Spinal cord (tissue), 10 donors: ENCODE measurements around the gene HIF1AN. TPM values are rescaled to one million over a fixed set of nuclear protein-coding genes. Genes with fewer than 3 reads are reported as not detected.
A peak's percentile ranks its signal among the peaks of the same experiment; 100 is the strongest.

ENCODE experiments used
- DNase-seq, 6 donors: peaks; one replicate each; pipeline versions ENCODE4 v3.0.0 to v3.0.0-alpha.2; 2013 to 2015; ENCODE audit warnings: low spot score in 6 of 6, low read depth in 4 of 6
- H3K27ac ChIP-seq: one replicate; pipeline ENCODE4 v1.5.1; 2013; ENCODE audit warnings: low read depth, low read length, control low read depth
- H3K27me3 ChIP-seq: one replicate; pipeline ENCODE4 v1.6.1; 2013; ENCODE audit warnings: low read length; ENCODE audit not compliant: control insufficient read depth, insufficient read depth
- H3K36me3 ChIP-seq: one replicate; pipeline ENCODE4 v1.6.1; 2013; ENCODE audit warnings: low read length; ENCODE audit not compliant: control insufficient read depth, insufficient read depth
- H3K4me1 ChIP-seq: one replicate; pipeline ENCODE4 v1.6.1; 2013; ENCODE audit warnings: low read length; ENCODE audit not compliant: control insufficient read depth, insufficient read depth
- H3K4me3 ChIP-seq: one replicate; pipeline ENCODE4 v1.5.1; 2013; ENCODE audit warnings: low read depth, low read length, control low read depth
- H3K9me3 ChIP-seq: one replicate; pipeline ENCODE4 v1.6.1; 2013; ENCODE audit warnings: low read length; ENCODE audit not compliant: control insufficient read depth, insufficient read depth
- WGBS: methylation state at CpG from one replicate; pipeline ENCODE4 v1.1.5; 2013; ENCODE audit warnings: missing lambda C conversion rate; ENCODE audit not compliant: insufficient coverage; 5-methylcytosine and 5-hydroxymethylcytosine counted together
- polyA plus RNA-seq, 2 donors: library from polyadenylated mRNA; unstranded; fragments of 120-200 nt; gene quantifications; one replicate each; pipeline ENCODE4 v1.2.1, GENCODE V29; 2013; ENCODE audit not compliant: insufficient read length in 2 of 2
- total RNA-seq, 2 donors: library from RNA; depleted of rRNA in 1 of 2; stranded (reverse); fragments of 120-200 nt in 1 of 2; fragments of >200 nt in 1 of 2; gene quantifications; one replicate each; pipeline versions ENCODE4 v1.2.3 to v1.2.4, GENCODE V29; 2013 to 2014
- donor health status: healthy.

Gene HIF1AN
- total and polyA plus RNA-seq, 4 donors = 12.0 to 32.9 (median 22.8) TPM

DNA sequence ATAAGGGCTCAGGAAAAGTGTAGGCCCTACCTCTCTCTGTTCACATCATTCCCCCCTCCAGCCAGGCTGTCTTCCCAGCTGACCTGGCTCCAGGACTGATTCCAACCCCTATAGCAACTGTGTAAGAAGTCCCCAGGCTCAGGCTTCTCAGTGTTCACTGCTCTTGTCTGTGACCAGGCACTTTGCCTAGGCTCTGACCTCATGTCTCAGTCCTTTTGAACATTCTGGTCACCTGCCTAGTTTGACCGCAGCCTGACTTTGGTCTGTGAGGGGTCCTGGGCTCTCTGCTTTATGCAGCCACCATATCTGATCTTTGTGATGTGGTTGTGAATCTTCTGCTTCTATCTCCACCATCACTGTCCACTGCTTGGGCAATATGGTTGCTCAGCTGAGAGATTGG, 24.5 kb downstream of the HIF1AN start:
- no peaks in the 10 kb centered on the region for H3K9me3 ChIP-seq
- no peak overlapping the region for H3K27ac ChIP-seq
- H3K36me3 ChIP-seq = peaks cover 7% of the 10 kb centered on the region
- WGBS = no CpG with 5 or more reads among the region's 1 CpG
- H3K4me1 ChIP-seq = peaks cover 15% of the 10 kb centered on the region
- DNase-seq = no peak
- H3K4me3 ChIP-seq = no peak overlapping the region
- peaks cover 26% of the 10 kb centered on the region for H3K27me3 ChIP-seq

DNA sequence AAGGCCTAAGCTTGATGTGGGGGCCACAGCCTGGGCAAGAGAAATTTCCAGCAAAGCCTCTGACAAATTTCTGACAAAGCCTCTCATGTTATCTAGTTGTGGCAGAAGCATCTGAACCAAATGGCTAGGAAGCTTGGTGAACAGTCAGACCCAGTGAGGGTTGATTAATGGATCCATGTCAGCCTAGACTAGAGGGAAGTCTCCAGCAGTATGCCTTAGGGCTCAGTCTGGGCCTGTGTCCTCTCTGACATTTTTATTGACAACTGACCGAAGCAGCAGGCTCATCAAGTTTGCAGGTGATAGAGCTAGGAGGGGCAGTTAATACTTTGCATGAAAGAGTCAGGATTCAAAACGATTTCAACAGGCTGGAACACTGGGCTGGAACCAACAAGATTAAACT, 25.3 kb downstream of the HIF1AN start:
- peaks cover 33% of the 10 kb centered on the region for H3K27me3 ChIP-seq
- H3K36me3 ChIP-seq = peaks cover 7% of the 10 kb centered on the region
- WGBS = 65% methylated on average over 2 of the region's 2 CpGs
- no peak overlapping the region for H3K4me3 ChIP-seq
- no peak for DNase-seq
- H3K27ac ChIP-seq = no peak overlapping the region
- H3K9me3 ChIP-seq = no peaks in the 10 kb centered on the region
- H3K4me1 ChIP-seq = peaks cover 15% of the 10 kb centered on the region

DNA sequence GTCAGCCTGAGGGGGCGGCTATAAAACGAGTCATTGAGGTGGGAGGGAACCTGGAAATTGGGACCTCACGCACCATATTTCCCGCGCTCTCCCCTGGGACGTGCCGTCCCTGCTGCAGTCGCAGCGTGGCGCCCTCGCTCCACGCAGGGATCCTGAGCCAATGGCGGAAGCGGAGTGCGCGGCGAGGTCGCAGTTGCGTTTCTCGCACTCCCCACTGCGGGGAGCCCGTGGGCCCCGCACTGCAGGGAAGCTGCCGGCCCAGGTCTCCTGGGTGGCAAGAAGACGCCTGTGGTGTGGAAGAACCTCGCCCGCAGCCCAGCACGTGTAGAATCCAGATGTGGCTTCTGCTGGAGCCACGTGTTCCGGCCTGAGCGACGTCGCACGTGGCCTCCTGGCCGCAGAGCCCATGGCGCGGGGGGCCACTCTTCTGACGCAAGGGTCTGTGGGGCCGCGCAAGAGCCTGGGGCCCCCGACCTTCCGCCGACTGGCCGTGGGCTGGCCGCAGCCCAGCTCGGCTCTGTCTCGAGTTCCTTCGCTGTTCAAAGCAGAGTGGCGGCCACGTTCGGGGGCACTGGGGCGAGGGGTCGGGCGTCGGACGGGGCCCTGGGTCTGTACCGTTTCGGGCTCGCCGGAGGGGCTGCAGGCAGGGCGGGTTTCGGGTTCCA, 26.4 kb downstream of the HIF1AN start:
- DNase-seq = peak; percentile 22 to 93 (median 62)
- Histone ChIP-seq H3K27me3 (peaks cover 41% of the 10 kb centered on the region), H3K27ac (no peak overlapping the region), H3K4me1 (peaks cover 15% of the 10 kb centered on the region), H3K36me3 (peaks cover 5% of the 10 kb centered on the region), H3K4me3 (no peak overlapping the region), H3K9me3 (no peaks in the 10 kb centered on the region)
- WGBS = 4% methylated on average over 62 of the region's 62 CpGs

DNA sequence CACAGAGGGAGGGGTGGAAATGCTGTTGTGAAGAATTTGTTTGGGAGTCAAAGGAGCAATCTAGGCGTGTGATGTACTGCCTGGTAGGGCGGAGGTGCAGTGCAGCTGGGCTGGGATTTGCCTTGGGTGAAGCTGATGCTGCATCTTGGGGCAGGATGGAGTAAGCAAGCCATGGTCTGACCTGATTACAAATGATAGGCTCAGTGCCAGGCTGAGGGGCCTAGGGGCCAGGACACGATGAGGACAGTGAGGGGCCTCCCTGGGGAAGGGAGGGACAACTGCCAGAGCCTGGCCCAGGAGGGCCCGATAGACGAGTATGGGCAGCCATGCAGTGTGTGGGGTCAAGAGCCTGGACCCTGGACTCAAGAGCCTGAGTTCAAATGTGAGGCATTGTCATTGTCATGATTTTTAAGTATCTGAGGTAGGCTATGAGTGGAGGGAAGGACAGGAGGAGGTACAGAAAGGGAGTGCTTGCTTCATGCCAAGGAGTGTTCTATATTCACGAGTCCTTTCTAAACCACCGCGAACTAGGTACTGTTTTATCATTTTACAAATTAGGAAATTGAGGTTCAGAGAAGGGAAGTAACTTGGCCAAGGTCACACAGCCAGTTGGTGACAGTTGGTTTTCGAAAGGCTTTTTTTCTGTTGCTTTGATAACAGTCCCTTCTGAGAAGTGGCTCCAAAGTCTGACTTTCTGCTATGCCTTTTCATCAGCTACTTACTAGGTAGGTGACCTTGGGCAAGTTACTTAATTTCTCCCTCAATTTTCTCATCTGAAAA, 29.7 kb downstream of the HIF1AN start:
- 83% methylated on average over 8 of the region's 9 CpGs for WGBS
- DNase-seq = no peak
- no peaks in the 10 kb centered on the region for H3K36me3 ChIP-seq
- no peak overlapping the region for H3K27ac ChIP-seq
- no peak overlapping the region for H3K4me3 ChIP-seq
- H3K4me1 ChIP-seq = peaks cover 15% of the 10 kb centered on the region
- H3K27me3 ChIP-seq = peaks cover 61% of the 10 kb centered on the region
- no peaks in the 10 kb centered on the region for H3K9me3 ChIP-seq

DNA sequence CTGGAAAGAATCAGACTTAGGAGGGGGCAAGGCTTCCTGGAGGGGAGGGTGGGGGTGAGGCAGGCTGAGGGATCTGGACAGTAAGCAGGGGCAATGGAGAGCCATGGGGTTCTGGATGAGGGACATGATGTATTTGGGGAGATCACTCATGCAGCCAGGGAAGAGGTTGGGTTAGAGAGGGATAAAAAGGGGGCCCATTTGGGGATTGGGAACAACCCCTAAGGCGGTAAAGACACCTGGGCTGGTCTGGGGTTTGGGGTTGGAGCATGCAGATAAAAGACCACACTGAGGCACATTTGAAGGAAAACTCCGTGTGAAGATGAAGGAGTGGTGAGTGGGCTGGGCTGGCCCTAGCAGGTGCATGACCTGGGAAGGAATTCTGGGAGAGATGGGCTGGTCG, 30.8 kb downstream of the HIF1AN start:
- Histone ChIP-seq H3K4me1 (peaks cover 15% of the 10 kb centered on the region), H3K36me3 (no peaks in the 10 kb centered on the region), H3K27ac (no peak overlapping the region), H3K9me3 (no peaks in the 10 kb centered on the region), H3K27me3 (peaks cover 62% of the 10 kb centered on the region), H3K4me3 (no peak overlapping the region)
- 61% methylated on average over 3 of the region's 3 CpGs for WGBS
- no peak for DNase-seq

DNA sequence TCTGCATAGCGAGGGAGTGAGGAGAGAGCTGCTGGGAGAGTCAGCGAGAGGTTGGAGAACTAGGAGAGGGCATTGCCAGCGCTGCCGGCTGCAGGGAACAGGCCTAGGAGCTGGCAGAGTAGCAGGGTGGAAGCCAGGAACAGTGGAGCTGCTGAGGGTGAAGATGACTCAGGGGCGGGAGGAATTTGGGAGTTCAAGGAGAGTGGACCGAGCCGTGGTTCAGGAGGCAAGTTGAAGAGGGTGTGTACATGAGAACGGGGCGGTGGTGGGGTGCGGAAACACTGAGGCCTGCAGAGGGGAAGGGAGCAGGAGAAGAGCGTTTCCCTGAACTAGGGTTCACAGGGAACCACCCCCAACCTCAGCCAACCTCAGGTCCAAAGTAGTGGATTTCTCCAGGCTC, 31.5 kb downstream of the HIF1AN start:
- Histone ChIP-seq H3K36me3 (no peaks in the 10 kb centered on the region), H3K4me3 (no peak overlapping the region), H3K27me3 (peaks cover 55% of the 10 kb centered on the region), H3K9me3 (no peaks in the 10 kb centered on the region), H3K27ac (no peak overlapping the region), H3K4me1 (peaks cover 8% of the 10 kb centered on the region)
- WGBS = 69% methylated on average over 5 of the region's 11 CpGs
- no peak for DNase-seq

DNA sequence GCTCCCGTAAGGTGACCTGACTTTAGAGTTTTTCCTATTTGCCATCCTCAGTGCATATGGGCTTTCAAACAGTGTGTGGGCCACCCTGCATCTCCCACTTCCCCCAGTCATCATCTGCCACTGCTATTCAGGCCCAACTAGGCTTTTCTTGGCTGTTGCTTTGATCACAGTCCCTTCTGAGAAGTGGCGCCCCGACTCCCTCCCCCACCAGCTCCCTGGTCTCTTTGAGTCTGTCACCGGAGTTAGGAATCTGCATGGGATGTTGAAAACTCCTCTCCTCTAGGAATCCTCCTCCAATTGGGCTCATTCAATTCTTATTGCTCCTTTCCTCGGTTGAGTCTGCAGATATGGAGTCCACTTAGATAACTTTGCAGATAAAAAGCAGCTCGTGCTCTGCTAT, 32.1 kb downstream of the HIF1AN start:
- H3K27ac ChIP-seq = no peak overlapping the region
- DNase-seq = no peak
- H3K9me3 ChIP-seq = no peaks in the 10 kb centered on the region
- H3K4me3 ChIP-seq = no peak overlapping the region
- H3K36me3 ChIP-seq = no peaks in the 10 kb centered on the region
- 36% methylated on average over 5 of the region's 6 CpGs for WGBS
- H3K4me1 ChIP-seq = peaks cover 2% of the 10 kb centered on the region
- H3K27me3 ChIP-seq = peaks cover 49% of the 10 kb centered on the region

DNA sequence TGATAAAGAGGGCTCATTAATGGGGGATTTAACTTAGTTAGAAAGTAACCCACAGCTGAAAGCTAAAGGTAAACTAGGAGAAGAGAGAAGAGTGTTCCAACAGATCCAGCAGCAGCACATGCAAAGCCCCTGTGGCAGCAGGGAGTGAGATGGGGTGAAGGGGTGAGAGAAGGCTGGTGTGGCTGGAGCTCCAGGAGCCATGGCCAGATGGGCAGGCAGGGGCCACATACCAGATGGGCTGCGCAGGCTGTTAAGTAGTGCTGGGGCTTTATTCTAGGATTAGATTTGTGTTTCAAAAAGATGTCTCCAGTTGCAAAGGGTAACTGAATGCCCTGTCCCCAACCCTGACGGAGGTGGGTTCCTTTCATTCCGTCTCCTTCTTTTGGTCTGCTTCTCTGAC, 33.2 kb downstream of the HIF1AN start:
- H3K36me3 ChIP-seq = no peaks in the 10 kb centered on the region
- H3K27ac ChIP-seq = no peak overlapping the region
- no peak for DNase-seq
- H3K4me1 ChIP-seq = no peaks in the 10 kb centered on the region
- 80% methylated on average over 3 of the region's 3 CpGs for WGBS
- H3K27me3 ChIP-seq = peaks cover 44% of the 10 kb centered on the region
- no peaks in the 10 kb centered on the region for H3K9me3 ChIP-seq
- H3K4me3 ChIP-seq = no peak overlapping the region

DNA sequence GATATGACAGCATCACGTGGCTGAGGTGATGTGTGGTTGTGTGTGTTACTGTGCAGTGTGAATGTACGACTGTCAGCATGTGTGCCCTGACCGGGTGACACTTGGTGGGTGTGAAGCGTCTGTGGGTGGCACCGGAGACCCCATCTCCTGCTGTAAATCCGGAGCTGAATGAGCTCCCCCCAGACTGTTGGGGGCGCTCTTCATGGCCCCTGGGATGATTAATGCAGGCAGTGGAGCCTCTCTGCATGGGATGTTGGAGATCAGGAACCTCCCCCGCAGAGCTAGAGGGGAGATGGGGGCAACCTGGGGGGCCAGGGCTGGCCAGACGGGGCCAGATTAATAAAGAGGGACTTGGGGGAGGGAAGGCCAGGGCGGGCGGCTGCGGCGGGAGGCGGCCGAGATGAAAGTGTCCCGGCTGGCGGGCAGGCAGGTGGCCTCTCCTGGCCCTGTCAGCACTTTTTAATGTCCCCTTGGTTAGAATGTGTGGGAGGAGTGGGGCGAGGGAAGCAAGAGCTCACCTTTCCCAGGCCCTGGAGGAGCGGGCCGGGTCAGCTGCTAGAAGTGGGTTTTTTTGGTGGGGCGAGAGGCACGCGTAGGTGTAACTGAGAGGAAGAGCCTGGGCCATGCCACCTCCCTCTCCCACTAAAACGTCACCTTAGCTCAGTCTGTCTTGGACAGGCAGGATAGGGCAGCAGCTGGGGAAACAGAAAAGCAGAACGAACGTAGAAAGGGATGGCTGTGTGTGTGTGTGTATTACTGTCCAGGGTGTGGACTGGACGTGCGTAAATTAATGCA, 34.1 kb downstream of the HIF1AN start:
- Histone ChIP-seq H3K9me3 (no peaks in the 10 kb centered on the region), H3K27ac (no peak overlapping the region), H3K4me1 (no peaks in the 10 kb centered on the region), H3K4me3 (no peak overlapping the region), H3K36me3 (no peaks in the 10 kb centered on the region), H3K27me3 (peaks cover 45% of the 10 kb centered on the region)
- no peak for DNase-seq
- WGBS = 31% methylated on average over 23 of the region's 28 CpGs
